ENCODE data around the gene CFL2.
"Not testable (repeated sequence)": the region's sequence is repeated elsewhere in the genome, so short reads cannot be mapped to it uniquely, and the experiment has no call there.

Gene CFL2

GRCh38 chr14:34711796-34712712, 2.3 kb downstream of the CFL2 start:
- DNase-seq (ENCODE audit: low spot score), result no peak

- DNase-seq (ENCODE audit: low spot score), result no peak
These were observed 3.2 kb downstream of the CFL2 start for GRCh38 chr14:34711169-34711568.

- no peak for DNase-seq (ENCODE audit: low spot score)
These were observed 3.6 kb downstream of the CFL2 start for GRCh38 chr14:34710744-34711143.

GRCh38 chr14:34710006-34710405, 4.4 kb downstream of the CFL2 start:
- no peak for DNase-seq (ENCODE audit: low spot score)

- DNase-seq (ENCODE audit: low spot score), result no peak
These were observed 6.7 kb downstream of the CFL2 start for GRCh38 chr14:34707722-34708121.

GRCh38 chr14:34701808-34702207, 12.6 kb downstream of the CFL2 start:
- no peak for DNase-seq (ENCODE audit: low spot score)

- no peak for DNase-seq (ENCODE audit: low spot score)
These were observed 13.7 kb downstream of the CFL2 start for GRCh38 chr14:34700622-34701130.

- no peak for DNase-seq (ENCODE audit: low spot score)
These were observed 14.3 kb downstream of the CFL2 start for GRCh38 chr14:34699873-34700621.

- not testable (repeated sequence) for DNase-seq (ENCODE audit: low spot score)
These were observed 20.2 kb downstream of the CFL2 start for GRCh38 chr14:34694216-34694615.

GRCh38 chr14:34693228-34693939, 21.0 kb downstream of the CFL2 start:
- DNase-seq (ENCODE audit: low spot score), result peak; percentile 36

- no peak for DNase-seq (ENCODE audit: low spot score)
These were observed 21.5 kb downstream of the CFL2 start for GRCh38 chr14:34692898-34693227.

- no peak for DNase-seq (ENCODE audit: low spot score)
These were observed 22.0 kb downstream of the CFL2 start for GRCh38 chr14:34692348-34692747.

GRCh38 chr14:34691206-34691605, 23.2 kb downstream of the CFL2 start:
- DNase-seq (ENCODE audit: low spot score), result no peak

GRCh38 chr14:34688470-34689206, 25.8 kb downstream of the CFL2 start:
- no peak for DNase-seq (ENCODE audit: low spot score)

GRCh38 chr14:34685819-34686428, 28.5 kb downstream of the CFL2 start:
- DNase-seq (ENCODE audit: low spot score), result no peak

GRCh38 chr14:34684578-34684977, 29.8 kb downstream of the CFL2 start:
- no peak for DNase-seq (ENCODE audit: low spot score)

- no peak for DNase-seq (ENCODE audit: low spot score)
These were observed 31.5 kb downstream of the CFL2 start for GRCh38 chr14:34682787-34683321.

- DNase-seq (ENCODE audit: low spot score), result no peak
These were observed 33.5 kb downstream of the CFL2 start for GRCh38 chr14:34680806-34681479.

- no peak for DNase-seq (ENCODE audit: low spot score)
These were observed 35.7 kb downstream of the CFL2 start for GRCh38 chr14:34678735-34679134.

GRCh38 chr14:34678306-34678705, 36.1 kb downstream of the CFL2 start:
- DNase-seq (ENCODE audit: low spot score), result no peak

Data from HuH-7.5 (cell line).